HepG2 (cell line): ENCODE results near the gene LCAT. TPM values are rescaled to one million over a fixed set of nuclear protein-coding genes. Genes with fewer than 3 reads are reported as not detected.

Experiments
- ATAC-seq: fragments of 200-7000 bp; cut with Tn5 transposase; 3 replicates; pipeline ENCODE4 v1.9.1; 2020; ENCODE audit warnings: mild to moderate bottlenecking, moderate library complexity
- BruUV-seq: library from RNA; stranded (reverse); fragments of 400-500 nt; replicated peaks from 2 replicates; lab custom pipeline; 2021; lab: Mats Ljungman, UMichigan
- CTCF ChIA-PET: fragments of 300-600 bp; formaldehyde crosslinking; extraction: SDS; loops from one replicate; lab custom pipeline; 2021; ENCODE audit warnings: low total read pairs, inconsistent platforms, low intra/inter-chr PET ratio; lab: Yijun Ruan, JAX
- POLR2A ChIA-PET: fragments of 350-600 bp; sonication (Branson Sonifier 250); formaldehyde crosslinking; loops from one replicate; lab custom pipeline; 2020; ENCODE audit warnings: antibody characterized with exemption, inconsistent platforms; lab: Yijun Ruan, JAX
- DNase-seq: peaks from one replicate; pipeline ENCODE4 v3.0.0-alpha.2; 2015; ENCODE audit warnings: low spot score
- FAIRE-seq: peaks from 3 replicates; lab custom pipeline; 2011; peaks lifted over from hg19 to GRCh38; lab: Jason Lieb, UNC
- H2AFZ ChIP-seq: one replicate; pipeline ENCODE4 v1.6.1; 2011; ENCODE audit warnings: low read length, inconsistent platforms
- H3K27ac ChIP-seq: fragments of 300-600 bp; 3 replicates; pipeline ENCODE4 v1.8.0; 2011; ENCODE audit warnings: mixed run types, mild to moderate bottlenecking, mixed read lengths, low read length, inconsistent platforms; ENCODE audit not compliant: insufficient read depth; ENCODE audit errors: extremely low read length
- H3K27me3 ChIP-seq, 2 experiments: fragments of 200-600 bp in 1 of 2; 2 replicates in 1 of 2; 3 replicates in 1 of 2; pipeline versions ENCODE4 v1.6.0 to v1.8.0; 2011; ENCODE audit warnings: low read length in 2 of 2, mild to moderate bottlenecking in 2 of 2, moderate library complexity in 2 of 2, inconsistent platforms in 1 of 2; ENCODE audit not compliant: insufficient read depth in 2 of 2, control insufficient read depth in 1 of 2
- H3K36me3 ChIP-seq, 2 experiments: fragments of 200-600 bp in 1 of 2; replicated peaks in 1 of 2; 2 replicates in 1 of 2; 3 replicates in 1 of 2; pipeline versions ENCODE4 v1.5.1 to v1.8.0; 2011; ENCODE audit warnings: low read length in 2 of 2, inconsistent platforms in 1 of 2; ENCODE audit not compliant: insufficient read depth in 2 of 2, control insufficient read depth in 1 of 2
- H3K4me1 ChIP-seq: 2 replicates; pipeline ENCODE4 v1.5.1; 2012; ENCODE audit warnings: low read length, inconsistent platforms; ENCODE audit not compliant: insufficient read depth
- H3K4me2 ChIP-seq: 2 replicates; pipeline ENCODE4 v1.6.0; 2011; ENCODE audit warnings: low read depth, low read length, inconsistent platforms
- H3K4me3 ChIP-seq, 3 experiments: fragments of 200-600 bp in 1 of 3; sonication (generic), shearing (Covaris generic) in 1 of 3; replicated peaks in 1 of 3; 2 replicates each; pipeline ENCODE4 v1.5.1; 2011 to 2016; ENCODE audit warnings: low read length in 3 of 3, inconsistent platforms in 2 of 3, low read depth in 2 of 3, mild to moderate bottlenecking in 2 of 3, control low read depth in 1 of 3, mixed read lengths in 1 of 3; ENCODE audit not compliant: insufficient read depth in 1 of 3
- H3K79me2 ChIP-seq: one replicate; pipeline ENCODE4 v1.6.1; 2011; ENCODE audit warnings: low read length, inconsistent platforms; ENCODE audit not compliant: insufficient read depth
- H3K9ac ChIP-seq: 2 replicates; pipeline ENCODE4 v1.6.0; 2011; ENCODE audit warnings: mild to moderate bottlenecking, low read depth, low read length, inconsistent platforms; ENCODE audit not compliant: insufficient read depth
- H3K9me3 ChIP-seq: 2 replicates; pipeline ENCODE4 v1.5.1; 2012; ENCODE audit warnings: mild to moderate bottlenecking, low read length
- H4K20me1 ChIP-seq: 2 replicates; pipeline ENCODE4 v1.6.0; 2011; ENCODE audit warnings: inconsistent platforms, mild to moderate bottlenecking, low read length, moderate library complexity; ENCODE audit not compliant: insufficient read depth
- ZNF20 ChIP-seq: sonication (generic); formaldehyde crosslinking; IDR thresholded peaks from 2 replicates; pipeline ENCODE4 v1.4.0; 2020; ENCODE audit warnings: mild to moderate bottlenecking, moderate library complexity, missing genetic modification reagents
- ZNF256 ChIP-seq: sonication (generic); formaldehyde crosslinking; conservative IDR thresholded peaks from 2 replicates; pipeline ENCODE4 v1.4.0; 2020; ENCODE audit warnings: missing genetic modification reagents
- ZNF501 ChIP-seq: sonication (generic); formaldehyde crosslinking; IDR thresholded peaks from 2 replicates; pipeline ENCODE4 v1.5.1; 2020; ENCODE audit warnings: mild to moderate bottlenecking, moderate library complexity, missing genetic modification reagents
- WGBS: methylation state at CpG from one replicate; pipeline ENCODE4 v1.1.6; 2017; ENCODE audit warnings: low lambda C conversion rate; 5-methylcytosine and 5-hydroxymethylcytosine counted together
- in situ Hi-C: cut with HindIII; loops from 2 replicates; pipeline ENCODE4 v1.10.0; 2017; ENCODE audit warnings: low pct_unique_long_range_greater_than_20kb; ENCODE audit not compliant: extremely low pct_ligation_motif_present
- intact Hi-C: fragments of 100-400 bp; cut with micrococcal nuclease; formaldehyde crosslinking; loops from one replicate; pipeline ENCODE4 v1.10.0; 2022; ENCODE audit not compliant: unreplicated experiment
- polyA plus RNA-seq, 8 experiments: library from polyadenylated mRNA; depleted of rRNA in 3 of 8; stranded (reverse) in 7 of 8; unstranded in 1 of 8; fragments of >200 nt; fragmentation: Illumina TruSeq in 4 of 8; extraction: Trizol in 4 of 8; gene quantifications; 2 replicates each; pipeline versions ENCODE4 v1.2.1 to v1.2.3, GENCODE V29; 2011 to 2016; ENCODE audit warnings: low read depth in 4 of 8, missing spikeins in 1 of 8, mixed read lengths in 1 of 8; ENCODE audit not compliant: insufficient read depth in 1 of 8
- total RNA-seq, 5 experiments: library from RNA; depleted of rRNA; stranded (reverse); fragments of >200 nt; fragmentation: Illumina TruSeq; extraction: Trizol; gene quantifications; 2 replicates each; pipeline ENCODE4 v1.2.3, GENCODE V29; 2016; ENCODE audit warnings: low read depth in 1 of 5
- TF ChIP-seq, protein P1 (sequence below): sonication (generic); formaldehyde crosslinking; IDR thresholded peaks from 2 replicates; pipeline ENCODE4 v1.4.0; 2020; ENCODE audit warnings: mild to moderate bottlenecking, missing genetic modification reagents, borderline replicate concordance

Gene LCAT
- total and polyA plus RNA-seq, 2 of the 13 experiments (the other 11 are each of a cell fraction or from before 2014, with no cell fraction given) = 36.1 to 38.9 TPM

DNA sequence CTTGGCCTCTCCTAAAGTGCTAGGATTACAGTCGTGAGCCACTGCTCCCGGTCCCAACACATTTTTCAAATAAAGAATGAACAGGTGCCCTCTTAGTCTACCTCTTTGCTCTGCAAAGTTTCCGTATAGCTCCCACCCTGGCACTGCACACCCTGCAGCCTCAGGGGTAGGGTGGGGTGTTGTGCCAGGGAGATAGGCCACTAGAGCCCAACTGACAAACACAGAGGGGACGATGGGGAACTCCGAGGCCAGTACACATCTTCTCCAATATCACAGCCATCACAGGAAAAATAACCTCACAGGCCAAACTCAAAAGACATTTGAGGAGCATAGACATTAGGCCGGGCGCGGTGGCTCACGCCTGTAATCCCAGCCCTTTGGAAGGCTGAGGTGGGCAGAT is 27.2 kb upstream of the LCAT start:
- ChIA-PET CTCF (no interaction called here), POLR2A (interaction anchor here (3.7 kb wide), 1 partner anchor 35 kb away, joined by 18 read pairs; the partner anchor contains the start of gene PSMB10)
- peaks cover 56% of the 10 kb centered on the region for H3K4me1 ChIP-seq
- intact Hi-C loops (no loop called here), in situ Hi-C loops (no loop called here)
- peaks cover 26% of the 10 kb centered on the region for H3K79me2 ChIP-seq
- 56% methylated on average over 9 of the region's 9 CpGs for WGBS
- H3K27me3 ChIP-seq = peaks cover 3 to 15% of the 10 kb centered on the region in 2 experiments; a peak in 4 of 5 replicates
- no TSS peak for BruUV-seq
- H3K9ac ChIP-seq = no peak overlapping the region
- ATAC-seq (no peak), FAIRE-seq (no peak), DNase-seq (no peak)
- TF ChIP-seq ZNF256 (CRISPR knock-in tag) (no peak), ZNF501 (CRISPR knock-in tag) (0 out of 2 replicates have a peak, but pooled peaks have one; percentile 35), ZNF20 (0 out of 2 replicates have a peak, but pooled peaks have one; percentile 1)
- TF ChIP-seq, protein P1, sequence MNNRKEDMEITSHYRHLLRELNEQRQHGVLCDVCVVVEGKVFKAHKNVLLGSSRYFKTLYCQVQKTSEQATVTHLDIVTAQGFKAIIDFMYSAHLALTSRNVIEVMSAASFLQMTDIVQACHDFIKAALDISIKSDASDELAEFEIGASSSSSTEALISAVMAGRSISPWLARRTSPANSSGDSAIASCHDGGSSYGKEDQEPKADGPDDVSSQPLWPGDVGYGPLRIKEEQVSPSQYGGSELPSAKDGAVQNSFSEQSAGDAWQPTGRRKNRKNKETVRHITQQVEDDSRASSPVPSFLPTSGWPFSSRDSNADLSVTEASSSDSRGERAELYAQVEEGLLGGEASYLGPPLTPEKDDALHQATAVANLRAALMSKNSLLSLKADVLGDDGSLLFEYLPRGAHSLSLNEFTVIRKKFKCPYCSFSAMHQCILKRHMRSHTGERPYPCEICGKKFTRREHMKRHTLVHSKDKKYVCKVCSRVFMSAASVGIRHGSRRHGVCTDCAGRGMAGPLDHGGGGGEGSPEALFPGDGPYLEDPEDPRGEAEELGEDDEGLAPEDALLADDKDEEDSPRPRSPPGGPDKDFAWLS (CRISPR knock-in tag) = no peak
- peaks cover 7% of the 10 kb centered on the region; the same call in 1 of the 2 replicates for H4K20me1 ChIP-seq
- H3K9me3 ChIP-seq = no peaks in the 10 kb centered on the region
- no peak overlapping the region for H3K27ac ChIP-seq
- no peaks in the 10 kb centered on the region for H3K36me3 ChIP-seq
- H2AFZ ChIP-seq = no peak overlapping the region
- no peak overlapping the region for H3K4me3 ChIP-seq
- H3K4me2 ChIP-seq = peak overlapping the region; percentile 14; the same call in 1 of the 2 replicates
